GM21423 (cell line): ENCODE data around the gene VGLL4.
"Not testable (repeated sequence)": the region's sequence is repeated elsewhere in the genome, so short reads cannot be mapped to it uniquely, and the experiment has no call there.

Experiments
- ATAC-seq: cut with Tn5 transposase; IDR thresholded peaks from one replicate; pipeline ENCODE4 v1.9.1; 2021; ENCODE audit warnings: mild to moderate bottlenecking, moderate library complexity; ENCODE audit not compliant: unreplicated experiment

The VGLL4 gene

GRCh38 chr3:11588755-11589154 is 55.0 kb downstream of the VGLL4 start:
- ATAC-seq = no peak

- no peak for ATAC-seq
Measured at GRCh38 chr3:11588338-11588737, 55.4 kb downstream of the VGLL4 start.

GRCh38 chr3:11587766-11588165 is 55.9 kb downstream of the VGLL4 start:
- no peak for ATAC-seq

GRCh38 chr3:11584570-11584969 is 59.1 kb downstream of the VGLL4 start:
- no peak for ATAC-seq

GRCh38 chr3:11583638-11584046 is 60.1 kb downstream of the VGLL4 start:
- no peak for ATAC-seq

GRCh38 chr3:11583235-11583634 is 60.5 kb downstream of the VGLL4 start:
- ATAC-seq = no peak

- ATAC-seq = peak; percentile 47
Measured at GRCh38 chr3:11582191-11582968, 61.3 kb downstream of the VGLL4 start.

- ATAC-seq = no peak
Measured at GRCh38 chr3:11581237-11582190, 62.2 kb downstream of the VGLL4 start.

- ATAC-seq = no peak
Measured at GRCh38 chr3:11580645-11581044, 63.1 kb downstream of the VGLL4 start.

GRCh38 chr3:11578169-11578568 is 65.5 kb downstream of the VGLL4 start:
- no peak for ATAC-seq

- ATAC-seq = no peak
Measured at GRCh38 chr3:11576453-11576852, 67.3 kb downstream of the VGLL4 start.

GRCh38 chr3:11575677-11576076 is 68.0 kb downstream of the VGLL4 start:
- no peak for ATAC-seq

- ATAC-seq = no peak
Measured at GRCh38 chr3:11574981-11575669, 68.6 kb downstream of the VGLL4 start.

GRCh38 chr3:11572660-11573059 is 71.1 kb downstream of the VGLL4 start:
- ATAC-seq = not testable (repeated sequence)

GRCh38 chr3:11570789-11571495 is 72.8 kb downstream of the VGLL4 start:
- ATAC-seq = no peak

GRCh38 chr3:11570251-11570650 is 73.5 kb downstream of the VGLL4 start:
- no peak for ATAC-seq

GRCh38 chr3:11569156-11569741 is 74.5 kb downstream of the VGLL4 start:
- ATAC-seq = no peak

GRCh38 chr3:11568503-11569155 is 75.1 kb downstream of the VGLL4 start:
- ATAC-seq = no peak

- ATAC-seq = no peak
Measured at GRCh38 chr3:11567516-11568467, 75.9 kb downstream of the VGLL4 start.
